IMR-90 (cell line): ENCODE data around the gene SYCE3. TPM values are rescaled to one million over a fixed set of nuclear protein-coding genes. Genes with fewer than 3 reads are reported as not detected.

Source experiments
- ATAC-seq: fragments of 200-7000 bp; cut with Tn5 transposase; 2 replicates; pipeline ENCODE4 v1.9.1; 2020; ENCODE audit warnings: low read depth, mild to moderate bottlenecking, moderate library complexity
- BruUV-seq: library from RNA; stranded (reverse); fragments of 400-500 nt; replicated peaks from 2 replicates; lab custom pipeline; 2021; lab: Mats Ljungman, UMichigan
- CTCF ChIA-PET: fragments of 300-600 bp; formaldehyde crosslinking; extraction: SDS; loops from one replicate; lab custom pipeline; 2021; ENCODE audit warnings: antibody characterized with exemption; lab: Yijun Ruan, JAX
- POLR2A ChIA-PET: fragments of 300-600 bp; sonication (Branson Sonifier 250); formaldehyde crosslinking; loops from one replicate; lab custom pipeline; 2022; ENCODE audit warnings: antibody characterized with exemption; ENCODE audit not compliant: unreplicated experiment; lab: Charles Lee
- DNase-seq: peaks from one replicate; pipeline ENCODE4 v3.0.0; 2013
- H2AFZ ChIP-seq: replicated peaks from 2 replicates; pipeline ENCODE3; 2013; ENCODE audit warnings: low read length, mild to moderate bottlenecking; ENCODE audit not compliant: poor library complexity
- H2AK5ac ChIP-seq: 2 replicates; pipeline ENCODE4 v1.6.1; 2013; ENCODE audit warnings: low read depth, low read length, inconsistent platforms
- H2AK9ac ChIP-seq: replicated peaks from 2 replicates; pipeline ENCODE3; 2013; ENCODE audit warnings: mild to moderate bottlenecking, low read depth, low read length, moderate library complexity; ENCODE audit not compliant: poor library complexity
- H2BK120ac ChIP-seq: 2 replicates; pipeline ENCODE4 v1.6.1; 2013; ENCODE audit warnings: low read depth, low read length, inconsistent platforms
- H2BK15ac ChIP-seq: 3 replicates; pipeline ENCODE4 v1.6.1; 2013; ENCODE audit warnings: low read depth, low read length, inconsistent platforms
- H2BK20ac ChIP-seq: 2 replicates; pipeline ENCODE4 v1.6.1; 2013; ENCODE audit warnings: low read depth, mild to moderate bottlenecking, inconsistent platforms, low read length, moderate library complexity
- H2BK5ac ChIP-seq: 2 replicates; pipeline ENCODE4 v1.6.1; 2013; ENCODE audit warnings: mild to moderate bottlenecking, low read depth, low read length, inconsistent platforms; ENCODE audit not compliant: poor library complexity, severe bottlenecking
- H3K14ac ChIP-seq: replicated peaks from 2 replicates; pipeline ENCODE4 v1.6.1; 2013; ENCODE audit warnings: low read depth, low read length, inconsistent platforms
- H3K18ac ChIP-seq: 2 replicates; pipeline ENCODE4 v1.6.1; 2013; ENCODE audit warnings: low read depth, low read length, control low read depth
- H3K23ac ChIP-seq: 2 replicates; pipeline ENCODE4 v1.6.1; 2013; ENCODE audit warnings: low read depth, low read length, inconsistent platforms
- H3K27ac ChIP-seq: 2 replicates; pipeline ENCODE4 v1.5.1; 2013; ENCODE audit warnings: mild to moderate bottlenecking, control low read depth, low read length; ENCODE audit not compliant: insufficient read depth
- H3K27me3 ChIP-seq: 2 replicates; pipeline ENCODE4 v1.6.1; 2013; ENCODE audit warnings: low read length; ENCODE audit not compliant: control insufficient read depth, insufficient read depth
- H3K36me3 ChIP-seq: 2 replicates; pipeline ENCODE4 v1.6.1; 2013; ENCODE audit warnings: low read length, mixed read lengths; ENCODE audit not compliant: control insufficient read depth, insufficient read depth
- H3K4ac ChIP-seq: 2 replicates; pipeline ENCODE4 v1.6.1; 2013; ENCODE audit warnings: low read depth, low read length, inconsistent platforms
- H3K4me1 ChIP-seq: 2 replicates; pipeline ENCODE4 v1.6.1; 2013; ENCODE audit warnings: low read length, mixed read lengths; ENCODE audit not compliant: control insufficient read depth, insufficient read depth
- H3K4me2 ChIP-seq: 2 replicates; pipeline ENCODE4 v1.6.1; 2013; ENCODE audit warnings: low read depth, mild to moderate bottlenecking, control low read depth, low read length, moderate library complexity
- H3K4me3 ChIP-seq: 2 replicates; pipeline ENCODE4 v1.5.1; 2013; ENCODE audit warnings: low read depth, mild to moderate bottlenecking, control low read depth, low read length, moderate library complexity; ENCODE audit not compliant: insufficient read depth
- H3K56ac ChIP-seq: 2 replicates; pipeline ENCODE4 v1.6.1; 2013; ENCODE audit warnings: low read length, inconsistent platforms; ENCODE audit not compliant: insufficient read depth; ENCODE audit errors: extremely low read depth
- H3K79me1 ChIP-seq, 2 experiments: 2 replicates each; pipeline ENCODE4 v1.6.1; 2013; ENCODE audit warnings: low read length in 2 of 2, inconsistent platforms in 1 of 2, low read depth in 1 of 2
- H3K9ac ChIP-seq: 2 replicates; pipeline ENCODE4 v1.6.1; 2013; ENCODE audit warnings: low read depth, low read length, control low read depth
- H3K9me1 ChIP-seq: 2 replicates; pipeline ENCODE4 v1.6.1; 2013; ENCODE audit warnings: low read length, inconsistent platforms; ENCODE audit not compliant: insufficient read depth
- H3K9me3 ChIP-seq: 2 replicates; pipeline ENCODE4 v1.6.1; 2013; ENCODE audit warnings: low read length; ENCODE audit not compliant: control insufficient read depth, insufficient read depth
- H4K20me1 ChIP-seq: 2 replicates; pipeline ENCODE4 v1.6.1; 2013; ENCODE audit warnings: low read length, inconsistent platforms; ENCODE audit not compliant: insufficient read depth
- H4K5ac ChIP-seq: 2 replicates; pipeline ENCODE4 v1.6.1; 2013; ENCODE audit warnings: mild to moderate bottlenecking, low read depth, low read length, control low read depth
- H4K8ac ChIP-seq, 2 experiments: 2 replicates each; pipeline ENCODE4 v1.6.1; 2013; ENCODE audit warnings: low read depth in 2 of 2, low read length in 2 of 2, control low read depth in 1 of 2, inconsistent platforms in 1 of 2
- H4K91ac ChIP-seq: 2 replicates; pipeline ENCODE4 v1.6.1; 2013; ENCODE audit warnings: low read depth, low read length, inconsistent platforms; ENCODE audit not compliant: insufficient read depth
- BHLHE40 ChIP-seq: fragments of 150-350 bp; IDR thresholded peaks from 2 replicates; pipeline ENCODE4 v1.6.1; 2016; ENCODE audit warnings: mild to moderate bottlenecking, low read depth, low read length
- CEBPB ChIP-seq: IDR thresholded peaks from 2 replicates; pipeline ENCODE4 v1.6.1; 2012; ENCODE audit warnings: low read depth, low read length, improper control_type of control experiment
- CHD1 ChIP-seq: IDR thresholded peaks from 2 replicates; pipeline ENCODE4 v1.6.1; 2012; ENCODE audit warnings: low read depth, low read length, improper control_type of control experiment
- FOS ChIP-seq: fragments of 150-350 bp; IDR thresholded peaks from 2 replicates; pipeline ENCODE4 v1.6.1; 2016; ENCODE audit warnings: low read depth, low read length
- MAFK ChIP-seq: IDR thresholded peaks from 2 replicates; pipeline ENCODE4 v1.6.1; 2012; ENCODE audit warnings: low read depth, low read length, improper control_type of control experiment
- MAZ ChIP-seq: IDR thresholded peaks from 2 replicates; pipeline ENCODE4 v1.6.1; 2012; ENCODE audit warnings: low read depth, mild to moderate bottlenecking, low read length, improper control_type of control experiment, moderate library complexity, borderline replicate concordance
- MXI1 ChIP-seq: IDR thresholded peaks from 2 replicates; pipeline ENCODE4 v1.6.1; 2012; ENCODE audit warnings: low read depth, mild to moderate bottlenecking, low read length, moderate library complexity, borderline replicate concordance
- NFE2L2 ChIP-seq: fragments of 150-350 bp; IDR thresholded peaks from 2 replicates; pipeline ENCODE4 v1.6.1; 2016; ENCODE audit warnings: low read depth, mild to moderate bottlenecking, low read length
- POLR2A ChIP-seq: IDR thresholded peaks from 2 replicates; pipeline ENCODE4 v1.6.1; 2012; ENCODE audit warnings: mild to moderate bottlenecking, low read depth, low read length
- RAD21 ChIP-seq: IDR thresholded peaks from 2 replicates; pipeline ENCODE4 v1.6.1; 2012; ENCODE audit warnings: low read length, improper control_type of control experiment
- RCOR1 ChIP-seq: IDR thresholded peaks from 2 replicates; pipeline ENCODE4 v1.6.1; 2012; ENCODE audit warnings: mild to moderate bottlenecking, low read length, improper control_type of control experiment; ENCODE audit not compliant: insufficient replicate concordance
- RFX5 ChIP-seq: IDR thresholded peaks from 2 replicates; pipeline ENCODE4 v1.8.0; 2012; ENCODE audit warnings: low read depth, mild to moderate bottlenecking, low read length, moderate library complexity
- SMC3 ChIP-seq: fragments of 150-350 bp; IDR thresholded peaks from 2 replicates; pipeline ENCODE4 v1.6.1; 2016; ENCODE audit warnings: low read depth, mild to moderate bottlenecking, antibody characterized with exemption, low read length, moderate library complexity
- WGBS, 2 experiments: methylation state at CpG; one replicate each; pipeline versions ENCODE4 v1.1.5 to v1.1.7; 2013; ENCODE audit warnings: missing lambda C conversion rate in 2 of 2; ENCODE audit not compliant: insufficient read length in 1 of 2; ENCODE audit errors: extremely low coverage in 2 of 2; 5-methylcytosine and 5-hydroxymethylcytosine counted together
- dilution Hi-C: fragments of 300-500 bp; cut with HindIII; formaldehyde crosslinking; loops from one replicate; pipeline ENCODE4 v1.14.3; 2018; ENCODE audit warnings: low sequenced_read_pairs; ENCODE audit not compliant: unreplicated experiment
- in situ Hi-C: fragments of 300-500 bp; cut with MboI; formaldehyde crosslinking; loops from 3 replicates; pipeline ENCODE4 v1.14.3; 2019; ENCODE audit warnings: low sequenced_read_pairs, inconsistent platforms, mixed read lengths
- intact Hi-C: fragments of 100-400 bp; cut with micrococcal nuclease; formaldehyde crosslinking; loops from 2 replicates; pipeline ENCODE4 v1.10.0; 2022
- polyA plus RNA-seq, 3 experiments: library from polyadenylated mRNA; depleted of rRNA; stranded (reverse); fragments of >200 nt; gene quantifications; 2 replicates each; pipeline ENCODE4 v1.2.3, GENCODE V29; 2012; ENCODE audit warnings: low replicate concordance in 1 of 3
- total RNA-seq: library from RNA; depleted of rRNA; stranded (reverse); fragments of >200 nt; gene quantifications from 2 replicates; pipeline ENCODE4 v1.2.3, GENCODE V29; 2012
- TF ChIP-seq, protein P1 (sequence below): fragments of 150-350 bp; IDR thresholded peaks from 2 replicates; pipeline ENCODE4 v1.6.1; 2016; ENCODE audit warnings: low read depth, mild to moderate bottlenecking, low read length, moderate library complexity, borderline replicate concordance
- TF ChIP-seq, protein P2 (sequence below): fragments of 150-350 bp; IDR thresholded peaks from 2 replicates; pipeline ENCODE4 v1.6.1; 2017; ENCODE audit warnings: mild to moderate bottlenecking, antibody characterized with exemption, low read length, low read depth
- TF ChIP-seq, protein P3 (sequence below): conservative IDR thresholded peaks from 2 replicates; pipeline ENCODE4 v1.5.1; 2012; ENCODE audit warnings: mild to moderate bottlenecking, low read depth, low read length, improper control_type of control experiment

SYCE3 gene
- total and polyA plus RNA-seq, 2 of the 4 experiments (the other 2 are of a cell fraction) = not detected

DNA sequence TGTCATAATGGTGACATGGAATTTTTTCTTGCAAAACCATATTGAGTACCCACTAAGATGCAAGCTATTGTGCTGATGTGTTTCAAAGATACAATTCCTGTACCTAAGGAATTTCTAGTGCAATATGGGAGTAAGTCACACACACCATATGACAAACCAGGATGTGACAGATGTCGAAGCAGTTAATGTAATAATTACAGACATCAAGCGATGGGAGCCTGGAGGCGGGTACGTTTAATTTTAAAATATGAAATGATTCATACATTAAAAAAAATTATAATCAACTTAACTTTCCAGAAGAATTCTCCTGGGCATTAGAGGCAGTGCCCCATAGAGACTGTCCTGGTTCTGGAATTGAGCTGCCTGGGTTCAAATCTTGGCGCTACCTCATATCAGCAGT lies 6.0 kb downstream of the SYCE3 start:
- Histone ChIP-seq H3K9me1 (no peaks in the 10 kb centered on the region), H4K8ac (no peak overlapping the region), H3K9me3 (no peaks in the 10 kb centered on the region), H2BK20ac (no peak overlapping the region), H3K4me1 (no peaks in the 10 kb centered on the region), H4K20me1 (no peaks in the 10 kb centered on the region), H3K36me3 (no peaks in the 10 kb centered on the region), H2AK9ac (no peak overlapping the region), H3K23ac (no peak overlapping the region), H3K4me2 (no peak overlapping the region), H3K56ac (no peak overlapping the region), H3K4me3 (no peak overlapping the region), H3K14ac (no peak overlapping the region), H2BK15ac (no peak overlapping the region), H3K79me1 (no peaks in the 10 kb centered on the region), H2BK120ac (no peak overlapping the region), H4K5ac (no peak overlapping the region), H3K9ac (no peak overlapping the region), H2BK5ac (no peak overlapping the region), H3K4ac (no peak overlapping the region), H2AFZ (no peak overlapping the region), H3K18ac (no peak overlapping the region), H3K27me3 (peaks cover 40% of the 10 kb centered on the region), H4K91ac (no peak overlapping the region), H3K27ac (no peak overlapping the region), H2AK5ac (no peak overlapping the region)
- dilution Hi-C loops (no loop called here), intact Hi-C loops (no loop called here), in situ Hi-C loops (no loop called here)
- POLR2A ChIA-PET = interaction anchor here (0.5 kb wide), 1 partner anchor 16 kb away, joined by 9 read pairs; no protein-coding TSS in a partner anchor
- DNase-seq (no peak), ATAC-seq (no peak)
- TF ChIP-seq BHLHE40 (no peak), RFX5 (no peak), RAD21 (no peak), RCOR1 (no peak), SMC3 (no peak), POLR2A (no peak), MAZ (no peak), CEBPB (no peak), NFE2L2 (no peak), CHD1 (no peak), MAFK (no peak), MXI1 (no peak), FOS (no peak)
- TF ChIP-seq, protein P1, sequence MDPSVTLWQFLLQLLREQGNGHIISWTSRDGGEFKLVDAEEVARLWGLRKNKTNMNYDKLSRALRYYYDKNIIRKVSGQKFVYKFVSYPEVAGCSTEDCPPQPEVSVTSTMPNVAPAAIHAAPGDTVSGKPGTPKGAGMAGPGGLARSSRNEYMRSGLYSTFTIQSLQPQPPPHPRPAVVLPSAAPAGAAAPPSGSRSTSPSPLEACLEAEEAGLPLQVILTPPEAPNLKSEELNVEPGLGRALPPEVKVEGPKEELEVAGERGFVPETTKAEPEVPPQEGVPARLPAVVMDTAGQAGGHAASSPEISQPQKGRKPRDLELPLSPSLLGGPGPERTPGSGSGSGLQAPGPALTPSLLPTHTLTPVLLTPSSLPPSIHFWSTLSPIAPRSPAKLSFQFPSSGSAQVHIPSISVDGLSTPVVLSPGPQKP = no peak
- TF ChIP-seq, protein P2, sequence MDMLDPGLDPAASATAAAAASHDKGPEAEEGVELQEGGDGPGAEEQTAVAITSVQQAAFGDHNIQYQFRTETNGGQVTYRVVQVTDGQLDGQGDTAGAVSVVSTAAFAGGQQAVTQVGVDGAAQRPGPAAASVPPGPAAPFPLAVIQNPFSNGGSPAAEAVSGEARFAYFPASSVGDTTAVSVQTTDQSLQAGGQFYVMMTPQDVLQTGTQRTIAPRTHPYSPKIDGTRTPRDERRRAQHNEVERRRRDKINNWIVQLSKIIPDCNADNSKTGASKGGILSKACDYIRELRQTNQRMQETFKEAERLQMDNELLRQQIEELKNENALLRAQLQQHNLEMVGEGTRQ = no peak
- TF ChIP-seq, protein P3, sequence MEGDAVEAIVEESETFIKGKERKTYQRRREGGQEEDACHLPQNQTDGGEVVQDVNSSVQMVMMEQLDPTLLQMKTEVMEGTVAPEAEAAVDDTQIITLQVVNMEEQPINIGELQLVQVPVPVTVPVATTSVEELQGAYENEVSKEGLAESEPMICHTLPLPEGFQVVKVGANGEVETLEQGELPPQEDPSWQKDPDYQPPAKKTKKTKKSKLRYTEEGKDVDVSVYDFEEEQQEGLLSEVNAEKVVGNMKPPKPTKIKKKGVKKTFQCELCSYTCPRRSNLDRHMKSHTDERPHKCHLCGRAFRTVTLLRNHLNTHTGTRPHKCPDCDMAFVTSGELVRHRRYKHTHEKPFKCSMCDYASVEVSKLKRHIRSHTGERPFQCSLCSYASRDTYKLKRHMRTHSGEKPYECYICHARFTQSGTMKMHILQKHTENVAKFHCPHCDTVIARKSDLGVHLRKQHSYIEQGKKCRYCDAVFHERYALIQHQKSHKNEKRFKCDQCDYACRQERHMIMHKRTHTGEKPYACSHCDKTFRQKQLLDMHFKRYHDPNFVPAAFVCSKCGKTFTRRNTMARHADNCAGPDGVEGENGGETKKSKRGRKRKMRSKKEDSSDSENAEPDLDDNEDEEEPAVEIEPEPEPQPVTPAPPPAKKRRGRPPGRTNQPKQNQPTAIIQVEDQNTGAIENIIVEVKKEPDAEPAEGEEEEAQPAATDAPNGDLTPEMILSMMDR = no peak
- no TSS peak for BruUV-seq
- WGBS, 2 experiments = no CpG with 5 or more reads among the region's 5 CpGs
- CTCF ChIA-PET = interaction anchor here (0.5 to 1.0 kb wide), 3 partner anchors 11 to 31 kb away, joined by 3 read pairs; partner anchors contain the start of gene KLHDC7B
